CD4-positive, alpha-beta T cell treated with Interleukin-4 for 1 hour (primary cell): ENCODE measurements around the gene STX4.

Experiments used
- DNase-seq, 2 donors: peaks; one replicate each; pipeline ENCODE4 v3.0.0-alpha.2; 2020 to 2022

STX4 gene

GRCh38 chr16:31022544-31023251 lies 10.7 kb upstream of the STX4 start:
- DNase-seq, result no peak

DNA sequence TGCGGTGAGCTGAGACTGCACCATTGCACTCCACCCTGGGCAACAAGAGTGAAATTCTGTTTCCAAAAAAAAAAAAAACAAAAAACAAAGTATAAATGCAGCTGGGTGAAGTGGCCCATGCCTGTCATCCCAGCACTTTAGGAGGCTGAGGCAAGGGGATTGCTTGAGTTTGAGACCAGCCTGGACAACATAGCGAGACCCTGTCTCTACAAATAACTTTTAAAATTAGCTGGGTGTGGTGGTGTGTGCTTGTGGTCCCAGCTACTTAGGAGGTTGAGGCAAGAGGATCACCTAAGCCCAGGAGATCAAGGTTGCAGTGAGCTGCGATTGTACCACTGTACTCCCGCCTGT lies 10.1 kb upstream of the STX4 start:
- DNase-seq, result no peak

DNA sequence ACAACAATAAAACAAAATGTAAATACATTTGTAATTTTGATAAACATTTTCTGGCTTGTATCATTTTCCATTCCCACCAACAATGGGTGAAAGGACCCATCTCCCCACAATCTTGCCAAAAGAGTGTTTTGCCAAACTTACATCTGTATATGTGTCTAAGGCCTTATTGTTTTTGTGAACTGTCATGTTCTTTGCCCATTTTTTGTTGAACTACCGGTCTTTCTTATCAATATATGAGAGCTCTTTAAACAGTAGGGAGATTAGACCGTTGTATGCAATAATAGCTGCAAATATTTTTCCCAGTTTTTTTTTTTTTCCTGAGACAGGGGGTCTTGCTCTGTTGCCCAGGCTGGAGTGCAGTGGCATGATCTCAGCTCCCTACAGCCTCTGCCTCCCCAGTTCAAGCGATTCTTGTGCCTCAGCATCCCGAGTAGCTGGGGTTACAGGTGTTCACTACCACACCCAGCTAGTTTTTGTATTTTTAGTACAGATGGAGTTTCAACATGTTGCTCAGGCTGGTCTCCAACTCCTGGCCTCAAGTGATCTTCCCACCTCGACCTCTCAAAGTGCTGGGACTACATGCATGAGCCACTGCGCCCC lies 9.6 kb upstream of the STX4 start:
- no peak for DNase-seq

GRCh38 chr16:31025339-31025738 lies 8.0 kb upstream of the STX4 start:
- no peak for DNase-seq

GRCh38 chr16:31029272-31029671 lies 4.1 kb upstream of the STX4 start:
- no peak for DNase-seq

GRCh38 chr16:31031276-31031675 lies 2.1 kb upstream of the STX4 start:
- DNase-seq, result no peak

- peak; percentile 87 to 88 for DNase-seq
These were observed 543 bp downstream of the STX4 start for GRCh38 chr16:31033709-31034492.

DNA sequence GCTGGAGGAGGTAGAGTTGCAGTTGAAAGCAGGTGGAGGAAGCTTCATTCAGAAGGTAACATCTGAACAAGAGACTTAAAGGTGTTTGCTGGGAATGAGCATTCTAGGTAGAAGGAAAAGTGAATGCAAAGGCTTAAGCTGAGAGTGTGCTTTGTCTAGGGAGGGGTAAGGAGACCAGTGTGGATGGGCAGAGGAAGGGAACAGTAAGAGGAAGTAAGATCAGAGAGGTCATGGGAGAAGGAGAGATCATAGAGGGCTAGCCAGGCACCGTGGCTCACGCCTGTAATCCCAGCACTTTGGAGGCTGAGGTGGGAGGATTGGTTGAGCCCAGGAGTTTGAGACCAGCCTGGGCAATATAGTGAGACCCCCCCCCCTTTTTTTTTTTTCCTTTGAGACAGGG lies 3.3 kb downstream of the STX4 start:
- no peak for DNase-seq

GRCh38 chr16:31038993-31039392 lies 5.6 kb downstream of the STX4 start:
- DNase-seq, result no peak

DNA sequence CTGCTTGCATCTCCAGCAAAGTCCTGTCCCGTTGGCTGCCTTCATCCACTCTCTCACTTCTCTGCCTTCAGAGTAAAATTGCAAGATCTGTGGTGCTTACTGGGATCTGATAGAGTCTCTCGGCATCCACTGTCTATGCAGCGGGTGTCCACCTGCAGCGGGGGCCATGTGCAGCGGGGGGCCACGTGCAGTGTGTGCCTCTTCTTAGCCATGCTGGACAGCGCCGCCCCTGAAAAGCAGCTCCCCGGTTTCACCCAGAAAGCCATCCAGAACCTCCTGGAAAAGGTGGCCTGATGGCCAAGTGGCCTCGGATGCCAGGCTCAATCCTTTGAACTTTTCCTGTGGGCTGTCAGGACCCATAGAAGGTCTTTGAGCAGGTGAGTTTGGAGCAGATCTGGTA lies 9.5 kb downstream of the STX4 start:
- DNase-seq, result no peak

GRCh38 chr16:31043352-31043751 lies 10.0 kb downstream of the STX4 start:
- no peak for DNase-seq

DNA sequence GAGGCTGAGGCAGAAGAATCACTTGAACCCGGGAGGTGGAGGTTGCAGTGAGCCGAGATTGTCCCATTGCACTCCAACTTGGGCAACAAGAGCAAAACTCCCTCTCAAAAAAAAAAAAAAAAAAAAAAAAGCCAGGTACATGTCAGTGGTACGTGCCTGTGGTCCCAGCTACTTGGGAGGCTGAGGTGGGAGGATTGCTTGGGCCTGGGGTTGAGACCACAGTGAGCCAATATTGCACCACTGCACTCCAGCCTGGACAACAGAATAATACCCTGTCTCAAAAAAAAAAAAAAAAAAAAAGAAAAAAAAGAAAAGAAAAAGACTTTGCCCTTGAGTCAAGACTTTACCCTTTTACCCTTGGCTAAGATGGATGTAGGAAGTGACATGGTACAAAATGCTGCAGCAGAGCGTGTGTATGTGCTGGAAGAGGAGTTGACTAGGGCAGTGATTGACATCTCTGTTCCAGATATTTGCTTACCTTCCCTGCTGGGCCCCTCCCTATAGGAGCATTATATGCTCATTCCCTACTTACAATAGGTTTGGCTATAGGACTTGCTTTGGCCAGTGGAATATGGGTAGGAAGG lies 10.6 kb downstream of the STX4 start:
- no peak for DNase-seq

- no peak for DNase-seq
These were observed 17.1 kb downstream of the STX4 start for GRCh38 chr16:31050280-31051030.

- peak in 1 of 2 donors; percentile 54 for DNase-seq
These were observed 18.8 kb downstream of the STX4 start for GRCh38 chr16:31052114-31052513.

DNA sequence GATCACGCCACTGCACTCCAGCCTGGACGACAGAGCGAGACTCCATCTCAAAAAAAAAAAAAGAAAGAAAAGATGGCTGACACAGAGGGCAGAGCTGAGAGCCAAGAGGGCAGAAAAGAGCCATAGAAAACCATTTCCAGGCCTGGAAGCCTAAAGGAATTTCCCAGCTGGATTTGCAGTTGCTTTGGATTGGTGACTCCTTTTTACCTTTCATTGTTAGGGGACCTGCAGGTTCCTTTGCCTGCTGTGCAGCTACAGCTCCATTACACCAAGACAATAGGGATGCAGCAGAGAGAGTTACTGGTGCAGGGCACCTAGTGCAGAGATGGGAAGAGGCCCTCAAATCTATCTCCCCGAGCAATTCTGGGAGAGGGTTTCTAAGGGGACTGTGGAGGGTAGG lies 22.3 kb downstream of the STX4 start:
- no peak for DNase-seq

DNA sequence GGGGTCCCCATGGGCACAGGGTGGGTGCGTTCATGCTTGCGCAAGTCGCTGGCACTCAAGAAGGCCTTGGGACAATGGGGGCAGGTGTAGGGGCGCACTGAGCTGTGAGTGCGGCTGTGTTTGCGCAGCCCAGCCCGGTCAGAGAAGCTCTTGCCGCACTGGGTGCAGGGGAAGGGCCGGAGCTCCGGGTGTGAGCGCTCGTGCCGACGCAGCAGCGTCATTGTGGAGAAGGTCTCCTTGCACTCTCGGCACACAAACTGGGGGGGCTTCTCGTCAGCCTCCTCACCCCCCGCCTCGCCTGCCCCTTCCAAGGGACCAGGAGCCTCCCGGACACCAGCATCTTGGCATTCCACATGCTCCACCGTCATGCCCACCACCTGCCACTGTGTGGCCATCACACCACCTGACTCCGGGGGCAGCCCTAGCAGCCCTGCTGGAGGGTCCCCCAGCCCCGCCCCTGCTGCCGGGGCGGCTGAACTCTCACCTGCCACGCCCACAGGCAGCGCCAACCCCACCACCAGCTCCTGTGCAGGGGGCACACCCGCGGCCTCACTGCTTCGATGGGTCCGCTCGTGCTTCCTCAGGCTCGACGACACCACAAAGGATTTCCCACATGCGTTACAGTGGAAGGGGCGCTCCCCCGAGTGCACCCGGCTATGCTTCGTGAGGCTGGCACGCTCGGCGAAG lies 27.9 kb downstream of the STX4 start:
- no peak for DNase-seq

GRCh38 chr16:31061813-31062440 lies 28.6 kb downstream of the STX4 start:
- no peak for DNase-seq

GRCh38 chr16:31063495-31063842 lies 30.1 kb downstream of the STX4 start:
- no peak for DNase-seq

DNA sequence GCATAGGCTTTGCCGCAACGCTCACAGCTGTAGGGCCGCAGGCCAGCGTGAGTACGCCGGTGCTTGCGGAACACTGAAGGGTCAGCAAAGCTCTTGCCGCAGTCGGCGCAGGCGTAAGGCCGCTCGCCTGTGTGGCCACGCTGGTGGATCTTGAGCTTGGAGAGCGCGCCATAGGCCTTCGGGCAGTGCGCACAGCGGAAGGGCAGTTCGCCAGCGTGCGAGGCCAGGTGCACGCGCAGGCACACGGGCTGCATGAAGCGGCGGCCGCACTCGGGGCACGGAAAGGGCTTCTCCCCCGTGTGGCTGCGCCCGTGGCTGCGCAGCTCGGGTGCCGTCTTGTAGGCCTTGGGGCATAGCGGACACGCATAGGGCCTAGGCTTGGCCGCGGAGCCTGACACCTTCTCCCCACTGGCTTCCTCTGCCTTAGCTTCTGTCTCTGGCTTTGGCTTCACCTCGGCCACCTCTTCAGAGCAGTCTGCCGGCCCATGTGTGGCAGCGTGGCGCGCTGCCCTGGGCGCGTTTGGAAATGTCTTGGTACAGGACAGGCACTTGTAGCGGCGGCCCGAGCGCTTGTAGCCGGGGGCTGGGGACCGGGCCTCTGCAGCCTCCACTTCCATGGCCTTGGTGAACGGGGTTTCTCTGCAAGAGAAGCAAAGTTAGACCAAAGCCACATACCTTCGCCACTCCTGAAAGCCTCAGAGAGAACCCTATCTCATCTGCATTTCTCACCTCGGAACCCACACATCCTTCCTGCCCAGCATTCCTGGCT lies 30.7 kb downstream of the STX4 start:
- DNase-seq, result peak; percentile 35

DNA sequence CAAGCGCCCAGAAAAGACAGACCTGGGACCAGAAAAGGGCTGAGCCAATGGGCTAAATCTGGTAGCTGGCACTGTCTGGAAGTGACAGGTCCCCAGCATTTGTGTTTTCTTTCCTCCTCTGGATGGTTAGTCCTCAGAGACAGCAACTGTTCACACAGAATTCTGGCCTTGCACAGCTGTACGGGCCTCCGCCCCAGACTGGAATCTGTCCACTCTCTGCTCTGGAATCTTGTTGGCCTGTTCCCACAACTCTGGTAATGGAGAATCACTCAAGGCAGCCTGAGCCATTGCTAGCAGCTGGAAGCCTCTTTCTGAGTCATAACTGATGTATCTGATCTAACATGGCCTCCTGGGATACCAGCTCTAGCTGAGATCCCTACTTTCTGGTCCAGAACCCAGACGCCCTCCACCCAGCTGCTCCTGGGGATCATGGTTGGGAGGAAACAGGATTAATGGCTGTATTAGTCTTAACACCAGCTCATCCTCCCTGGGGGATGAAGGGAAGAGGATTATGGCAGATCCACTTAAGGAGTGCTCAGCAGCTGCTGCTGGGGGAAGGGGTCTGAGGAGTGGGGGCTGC lies 31.6 kb downstream of the STX4 start:
- no peak for DNase-seq

- DNase-seq, result no peak
These were observed 34.0 kb downstream of the STX4 start for GRCh38 chr16:31067342-31067741.
